SK-N-SH treated with all-trans-retinoic acid at 6 μM for 48 hours (cell line): Measurements from ENCODE around the gene SEPTIN8.

ENCODE experiments used
- ATAC-seq: fragments of 200-7000 bp; cut with Tn5 transposase; 3 replicates; pipeline ENCODE4 v1.9.1; 2020; ENCODE audit warnings: mild to moderate bottlenecking, moderate library complexity
- ARNTL ChIP-seq: fragments of 450-650 bp; formaldehyde crosslinking; IDR thresholded peaks from 2 replicates; pipeline ENCODE4 v1.5.0; 2020; ENCODE audit warnings: low read depth, mild to moderate bottlenecking, moderate library complexity, borderline replicate concordance
- BACH2 ChIP-seq: fragments of 250-450 bp; sonication (Bioruptor Pico); IDR thresholded peaks from 2 replicates; pipeline ENCODE4 v1.9.0; 2021; ENCODE audit warnings: mild to moderate bottlenecking, borderline replicate concordance
- CREB5 ChIP-seq: fragments of 250-450 bp; sonication (Bioruptor Pico); IDR thresholded peaks from 2 replicates; pipeline ENCODE4 v1.5.1; 2020; ENCODE audit warnings: low read depth, mild to moderate bottlenecking, moderate library complexity
- CSDC2 ChIP-seq: fragments of 250-450 bp; sonication (Bioruptor Pico); IDR thresholded peaks from 2 replicates; pipeline ENCODE4 v1.5.0; 2020; ENCODE audit warnings: mild to moderate bottlenecking, moderate library complexity
- CSRNP3 ChIP-seq: fragments of 250-450 bp; sonication (Bioruptor Pico); IDR thresholded peaks from 2 replicates; pipeline ENCODE4 v1.5.1; 2021; ENCODE audit warnings: mild to moderate bottlenecking, moderate library complexity
- ESRRG ChIP-seq: fragments of 250-450 bp; sonication (Bioruptor Pico); IDR thresholded peaks from 2 replicates; pipeline ENCODE4 v1.6.1; 2021; ENCODE audit warnings: mild to moderate bottlenecking
- ISL1 ChIP-seq: fragments of 250-450 bp; sonication (Bioruptor Pico); IDR thresholded peaks from 2 replicates; pipeline ENCODE4 v2.1.2; 2022; ENCODE audit warnings: mild to moderate bottlenecking, moderate library complexity
- PPARA ChIP-seq: fragments of 250-450 bp; sonication (Bioruptor Pico); IDR thresholded peaks from 2 replicates; pipeline ENCODE4 v1.5.0; 2020; ENCODE audit warnings: mild to moderate bottlenecking, borderline replicate concordance
- RARB ChIP-seq: fragments of 250-450 bp; sonication (Bioruptor Pico); IDR thresholded peaks from 2 replicates; pipeline ENCODE4 v1.8.0; 2021; ENCODE audit warnings: mild to moderate bottlenecking, moderate library complexity
- SNAI2 ChIP-seq: fragments of 250-450 bp; sonication (Bioruptor Pico); IDR thresholded peaks from 2 replicates; pipeline ENCODE4 v1.5.0; 2020; ENCODE audit warnings: mild to moderate bottlenecking, moderate library complexity
- TCF4 ChIP-seq: fragments of 250-450 bp; sonication (Bioruptor Pico); IDR thresholded peaks from 2 replicates; pipeline ENCODE4 v1.8.0; 2021; ENCODE audit warnings: mild to moderate bottlenecking, moderate library complexity, borderline replicate concordance
- TOX ChIP-seq: fragments of 250-450 bp; sonication (Bioruptor Pico); IDR thresholded peaks from 2 replicates; pipeline ENCODE4 v1.8.0; 2021; ENCODE audit warnings: mild to moderate bottlenecking, moderate library complexity, borderline replicate concordance
- ZFP3 ChIP-seq: fragments of 250-450 bp; sonication (Bioruptor Pico); IDR thresholded peaks from 2 replicates; pipeline ENCODE4 v1.5.0; 2020; ENCODE audit warnings: mild to moderate bottlenecking, moderate library complexity
- ZFP30 ChIP-seq: fragments of 450-650 bp; formaldehyde crosslinking; IDR thresholded peaks from 2 replicates; pipeline ENCODE4 v1.5.0; 2022; ENCODE audit warnings: mild to moderate bottlenecking, moderate library complexity
- ZNF565 ChIP-seq: fragments of 450-650 bp; formaldehyde crosslinking; conservative IDR thresholded peaks from 2 replicates; pipeline ENCODE4 v1.5.0; 2020; ENCODE audit warnings: low read depth, mild to moderate bottlenecking, moderate library complexity
- ZNF70 ChIP-seq: fragments of 450-650 bp; formaldehyde crosslinking; IDR thresholded peaks from 2 replicates; pipeline ENCODE4 v1.5.0; 2020; ENCODE audit warnings: mild to moderate bottlenecking, moderate library complexity
- TF ChIP-seq, protein P1 (sequence below): fragments of 250-450 bp; sonication (Bioruptor Pico); IDR thresholded peaks from 2 replicates; pipeline ENCODE4 v1.5.0; 2020; ENCODE audit warnings: mild to moderate bottlenecking, moderate library complexity
- TF ChIP-seq, protein P2 (sequence below): fragments of 250-450 bp; sonication (Bioruptor Pico); IDR thresholded peaks from 2 replicates; pipeline ENCODE4 v1.8.0; 2021; ENCODE audit warnings: low read depth, mild to moderate bottlenecking, moderate library complexity, borderline replicate concordance
- TF ChIP-seq, protein P3 (sequence below): fragments of 250-450 bp; sonication (Bioruptor Pico); IDR thresholded peaks from 2 replicates; pipeline ENCODE4 v1.8.0; 2020; ENCODE audit warnings: mild to moderate bottlenecking, moderate library complexity, borderline replicate concordance

SEPTIN8 gene

DNA sequence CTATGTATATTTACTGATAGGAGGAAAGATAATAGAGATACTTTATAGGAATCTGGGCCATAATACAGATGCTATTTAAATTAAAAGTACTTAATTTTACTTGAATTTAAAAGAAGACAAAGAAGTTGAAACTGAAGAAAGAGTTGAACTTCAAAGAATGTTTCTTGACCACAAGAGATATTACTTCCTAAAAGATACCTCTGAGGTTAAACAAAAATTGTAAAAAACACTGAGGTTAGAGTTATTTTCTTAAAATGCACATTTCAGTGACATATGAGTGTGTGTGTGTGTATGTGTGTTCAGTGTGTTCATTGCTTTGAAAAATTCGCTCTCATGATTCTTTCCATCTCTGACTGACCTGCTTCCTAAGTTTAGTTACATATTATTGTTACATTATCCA is 3.5 kb upstream of the SEPTIN8 start:
- TF ChIP-seq ZNF70 = no peak
- no peak for TF ChIP-seq ZFP30 (CRISPR knock-in tag)
- no peak for ATAC-seq

- ATAC-seq = no peak
- no peak for TF ChIP-seq RARB (CRISPR knock-in tag)
- TF ChIP-seq SNAI2 (CRISPR knock-in tag) = no peak
- TF ChIP-seq PPARA (CRISPR knock-in tag) = no peak
- TF ChIP-seq CREB5 (CRISPR knock-in tag) = no peak
- TF ChIP-seq CSRNP3 (CRISPR knock-in tag) = no peak
- TF ChIP-seq TCF4 = no peak
- no peak for TF ChIP-seq ZNF565
- TF ChIP-seq, protein P1, sequence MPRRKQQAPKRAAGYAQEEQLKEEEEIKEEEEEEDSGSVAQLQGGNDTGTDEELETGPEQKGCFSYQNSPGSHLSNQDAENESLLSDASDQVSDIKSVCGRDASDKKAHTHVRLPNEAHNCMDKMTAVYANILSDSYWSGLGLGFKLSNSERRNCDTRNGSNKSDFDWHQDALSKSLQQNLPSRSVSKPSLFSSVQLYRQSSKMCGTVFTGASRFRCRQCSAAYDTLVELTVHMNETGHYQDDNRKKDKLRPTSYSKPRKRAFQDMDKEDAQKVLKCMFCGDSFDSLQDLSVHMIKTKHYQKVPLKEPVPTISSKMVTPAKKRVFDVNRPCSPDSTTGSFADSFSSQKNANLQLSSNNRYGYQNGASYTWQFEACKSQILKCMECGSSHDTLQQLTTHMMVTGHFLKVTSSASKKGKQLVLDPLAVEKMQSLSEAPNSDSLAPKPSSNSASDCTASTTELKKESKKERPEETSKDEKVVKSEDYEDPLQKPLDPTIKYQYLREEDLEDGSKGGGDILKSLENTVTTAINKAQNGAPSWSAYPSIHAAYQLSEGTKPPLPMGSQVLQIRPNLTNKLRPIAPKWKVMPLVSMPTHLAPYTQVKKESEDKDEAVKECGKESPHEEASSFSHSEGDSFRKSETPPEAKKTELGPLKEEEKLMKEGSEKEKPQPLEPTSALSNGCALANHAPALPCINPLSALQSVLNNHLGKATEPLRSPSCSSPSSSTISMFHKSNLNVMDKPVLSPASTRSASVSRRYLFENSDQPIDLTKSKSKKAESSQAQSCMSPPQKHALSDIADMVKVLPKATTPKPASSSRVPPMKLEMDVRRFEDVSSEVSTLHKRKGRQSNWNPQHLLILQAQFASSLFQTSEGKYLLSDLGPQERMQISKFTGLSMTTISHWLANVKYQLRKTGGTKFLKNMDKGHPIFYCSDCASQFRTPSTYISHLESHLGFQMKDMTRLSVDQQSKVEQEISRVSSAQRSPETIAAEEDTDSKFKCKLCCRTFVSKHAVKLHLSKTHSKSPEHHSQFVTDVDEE (CRISPR knock-in tag) = no peak
- no peak for TF ChIP-seq ZFP3
- no peak for TF ChIP-seq ESRRG (CRISPR knock-in tag)
- no peak for TF ChIP-seq ZFP30 (CRISPR knock-in tag)
Observed at GRCh38 chr5:132779961-132780360, 2.9 kb upstream of the SEPTIN8 start.

DNA sequence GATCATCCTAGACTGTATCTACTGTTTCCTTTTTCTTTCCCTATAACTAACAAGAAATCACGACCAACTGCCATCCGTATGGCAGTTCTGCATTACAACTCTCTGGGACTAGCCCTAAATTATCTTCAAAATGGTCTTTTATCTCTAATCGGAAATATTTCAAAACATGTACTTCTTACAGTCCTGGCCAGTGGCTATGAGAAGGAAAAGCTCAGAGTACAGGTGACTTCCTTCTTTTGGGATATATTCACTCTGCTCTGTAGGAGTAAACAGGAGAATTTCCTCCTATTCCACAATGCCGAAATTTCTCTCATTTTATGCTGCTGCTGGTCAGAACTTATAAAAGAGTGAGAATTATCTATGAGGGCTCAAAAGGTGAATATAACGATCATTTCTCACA is 1.8 kb upstream of the SEPTIN8 start:
- no peak for ATAC-seq
- TF ChIP-seq CREB5 (CRISPR knock-in tag) (no peak), TOX (no peak), ZFP30 (CRISPR knock-in tag) (no peak), TCF4 (no peak), BACH2 (CRISPR knock-in tag) (no peak), PPARA (CRISPR knock-in tag) (no peak), CSDC2 (CRISPR knock-in tag) (no peak), ISL1 (no peak), RARB (CRISPR knock-in tag) (no peak), ARNTL (no peak), CSRNP3 (CRISPR knock-in tag) (no peak), ESRRG (CRISPR knock-in tag) (no peak), SNAI2 (CRISPR knock-in tag) (no peak), ZNF70 (no peak)
- TF ChIP-seq, protein P2, sequence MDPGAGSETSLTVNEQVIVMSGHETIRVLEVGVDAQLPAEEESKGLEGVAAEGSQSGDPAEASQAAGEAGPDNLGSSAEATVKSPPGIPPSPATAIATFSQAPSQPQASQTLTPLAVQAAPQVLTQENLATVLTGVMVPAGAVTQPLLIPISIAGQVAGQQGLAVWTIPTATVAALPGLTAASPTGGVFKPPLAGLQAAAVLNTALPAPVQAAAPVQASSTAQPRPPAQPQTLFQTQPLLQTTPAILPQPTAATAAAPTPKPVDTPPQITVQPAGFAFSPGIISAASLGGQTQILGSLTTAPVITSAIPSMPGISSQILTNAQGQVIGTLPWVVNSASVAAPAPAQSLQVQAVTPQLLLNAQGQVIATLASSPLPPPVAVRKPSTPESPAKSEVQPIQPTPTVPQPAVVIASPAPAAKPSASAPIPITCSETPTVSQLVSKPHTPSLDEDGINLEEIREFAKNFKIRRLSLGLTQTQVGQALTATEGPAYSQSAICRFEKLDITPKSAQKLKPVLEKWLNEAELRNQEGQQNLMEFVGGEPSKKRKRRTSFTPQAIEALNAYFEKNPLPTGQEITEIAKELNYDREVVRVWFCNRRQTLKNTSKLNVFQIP (CRISPR knock-in tag) = no peak
- TF ChIP-seq, protein P1 (CRISPR knock-in tag) = no peak
- TF ChIP-seq, protein P3, sequence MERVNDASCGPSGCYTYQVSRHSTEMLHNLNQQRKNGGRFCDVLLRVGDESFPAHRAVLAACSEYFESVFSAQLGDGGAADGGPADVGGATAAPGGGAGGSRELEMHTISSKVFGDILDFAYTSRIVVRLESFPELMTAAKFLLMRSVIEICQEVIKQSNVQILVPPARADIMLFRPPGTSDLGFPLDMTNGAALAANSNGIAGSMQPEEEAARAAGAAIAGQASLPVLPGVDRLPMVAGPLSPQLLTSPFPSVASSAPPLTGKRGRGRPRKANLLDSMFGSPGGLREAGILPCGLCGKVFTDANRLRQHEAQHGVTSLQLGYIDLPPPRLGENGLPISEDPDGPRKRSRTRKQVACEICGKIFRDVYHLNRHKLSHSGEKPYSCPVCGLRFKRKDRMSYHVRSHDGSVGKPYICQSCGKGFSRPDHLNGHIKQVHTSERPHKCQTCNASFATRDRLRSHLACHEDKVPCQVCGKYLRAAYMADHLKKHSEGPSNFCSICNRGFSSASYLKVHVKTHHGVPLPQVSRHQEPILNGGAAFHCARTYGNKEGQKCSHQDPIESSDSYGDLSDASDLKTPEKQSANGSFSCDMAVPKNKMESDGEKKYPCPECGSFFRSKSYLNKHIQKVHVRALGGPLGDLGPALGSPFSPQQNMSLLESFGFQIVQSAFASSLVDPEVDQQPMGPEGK (CRISPR knock-in tag) = no peak
